Transverse colon (tissue), 4 donors: ENCODE data around the gene KIF16B. TPM values are rescaled to one million over a fixed set of nuclear protein-coding genes. Genes with fewer than 3 reads are reported as not detected.

ENCODE experiments used
- DNase-seq: peaks from one replicate; pipeline ENCODE4 v3.0.0-alpha.2; 2019
- H3K27ac ChIP-seq, 4 donors: fragments of 200-600 bp; sonication (generic); 2 replicates each; pipeline ENCODE4 v1.5.1; 2016 to 2018; ENCODE audit warnings: inconsistent platforms in 4 of 4
- H3K27me3 ChIP-seq: fragments of 200-600 bp; sonication (generic); 2 replicates; pipeline ENCODE4 v1.5.1; 2017; ENCODE audit warnings: inconsistent platforms
- H3K36me3 ChIP-seq, 4 donors: fragments of 200-600 bp; sonication (generic); 2 replicates each; pipeline ENCODE4 v1.5.1; 2017 to 2019; ENCODE audit warnings: inconsistent platforms in 4 of 4
- H3K4me1 ChIP-seq, 4 donors: fragments of 200-600 bp; sonication (generic); 2 replicates each; pipeline ENCODE4 v1.5.1; 2017 to 2020; ENCODE audit warnings: inconsistent platforms in 4 of 4
- H3K4me3 ChIP-seq, 4 donors: fragments of 200-600 bp; sonication (generic); 1 replicate in 1 of 4; 2 replicates in 3 of 4; pipeline versions ENCODE4 v1.5.1 to v1.6.1; 2017 to 2019; ENCODE audit warnings: inconsistent platforms in 4 of 4
- H3K9me3 ChIP-seq, 2 donors: fragments of 200-600 bp; sonication (generic); 2 replicates each; pipeline ENCODE4 v1.5.1; 2017 to 2019; ENCODE audit warnings: inconsistent platforms in 2 of 2
- CTCF ChIP-seq, 5 experiments: fragments of 200-600 bp in 3 of 5; fragments of 450-650 bp in 2 of 5; sonication (generic) in 3 of 5; IDR thresholded peaks; 1 replicate in 2 of 5; 2 replicates in 3 of 5; pipeline ENCODE4 v1.5.1; 2016 to 2017; ENCODE audit warnings: antibody characterized with exemption in 5 of 5, inconsistent platforms in 3 of 5, mild to moderate bottlenecking in 2 of 5, moderate library complexity in 1 of 5
- EP300 ChIP-seq: sonication (generic); formaldehyde crosslinking; IDR thresholded peaks from one replicate; pipeline ENCODE4 v1.6.1; 2017; ENCODE audit warnings: antibody characterized with exemption, low read depth
- POLR2A ChIP-seq: fragments of 450-650 bp; IDR thresholded peaks from one replicate; pipeline ENCODE4 v1.6.1; 2016; ENCODE audit warnings: antibody characterized with exemption, mild to moderate bottlenecking, moderate library complexity
- POLR2AphosphoS5 ChIP-seq, 3 donors: sonication (generic); formaldehyde crosslinking; IDR thresholded peaks; one replicate each; pipeline ENCODE4 v1.6.1; 2016; ENCODE audit warnings: antibody characterized with exemption in 3 of 3
- WGBS, 2 donors: methylation state at CpG; one replicate each; pipeline ENCODE4 v1.1.5; 2018; ENCODE audit warnings: low coverage in 1 of 2; 5-methylcytosine and 5-hydroxymethylcytosine counted together
- in situ Hi-C, 4 donors: fragments of 200-750 bp; cut with MboI; loops; one replicate each; pipeline versions ENCODE4 v1.15.0 to v1.15.1; 2017; ENCODE audit warnings: low sequenced_read_pairs in 3 of 4, low pct_ligation_motif_present in 1 of 4, low pct_unique_long_range_greater_than_20kb in 1 of 4
- intact Hi-C: fragments of 100-400 bp; cut with DNase I; formaldehyde crosslinking; loops from one replicate; pipeline ENCODE4 v1.15.1; 2023; ENCODE audit warnings: low total_unique reads
- total RNA-seq, 4 donors: library from RNA; depleted of rRNA; stranded (reverse); fragments of >200 nt; gene quantifications; one replicate each; pipeline ENCODE4 v1.1.0, GENCODE V29; 2016

Gene KIF16B
- total RNA-seq, 4 donors from 2014 or later: 82.7 to 154 (median 90.1) TPM

DNA sequence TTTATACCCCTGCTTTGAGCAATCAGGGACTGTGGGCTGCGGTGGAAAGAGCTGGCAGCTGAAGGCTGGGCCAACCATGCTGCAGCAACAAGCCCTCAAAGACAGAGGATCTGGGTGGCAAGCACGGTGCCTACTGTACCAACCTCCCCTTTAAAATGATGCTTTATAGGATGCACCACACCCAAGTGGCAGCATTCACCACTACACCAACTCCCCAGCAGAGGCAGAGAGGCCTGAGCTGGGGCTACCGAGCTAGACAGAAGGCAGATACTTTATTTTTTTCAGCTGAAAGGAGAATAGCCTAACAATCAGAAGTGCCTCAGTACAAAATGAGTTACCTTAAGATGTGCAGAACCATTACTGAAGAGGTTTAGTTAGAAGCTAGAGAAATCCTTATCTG lies 31.4 kb downstream of the KIF16B start:
- 82% methylated on average over 3 of the region's 3 CpGs; no CpG with 5 or more reads in 1 of the 2 donors for WGBS, 2 donors
- Histone ChIP-seq H3K9me3 (no peaks in the 10 kb centered on the region), H3K36me3 (no peaks in the 10 kb centered on the region), H3K27ac (no peak overlapping the region), H3K27me3 (no peaks in the 10 kb centered on the region), H3K4me1 (peaks cover 0 to 18% (median 10%) of the 10 kb centered on the region in 4 donors), H3K4me3 (no peak overlapping the region)
- TF ChIP-seq CTCF (IDR thresholded peaks at IDR 0.05): no peak
- TF ChIP-seq EP300: no peak
- TF ChIP-seq POLR2A: no peak
- no peak for TF ChIP-seq POLR2AphosphoS5 (IDR thresholded peaks at IDR 0.05)
- no peak for DNase-seq
- intact Hi-C loops: loop anchor here (1.0 kb wide), 1 partner anchor 27 kb away; no protein-coding TSS in a partner anchor
- in situ Hi-C loops: loop anchor here in 1 of 4 donors (25.0 kb wide), 1 partner anchor 170 kb away; no protein-coding TSS in a partner anchor

- TF ChIP-seq POLR2AphosphoS5 (IDR thresholded peaks at IDR 0.05) (no peak), CTCF (IDR thresholded peaks at IDR 0.05) (no peak), POLR2A (no peak), EP300 (no peak)
- 89% methylated on average over 6 of the region's 6 CpGs; no CpG with 5 or more reads in 1 of the 2 donors for whole genome bisulfite sequencing, 2 donors
- Histone ChIP-seq H3K27ac (no peak overlapping the region), H3K36me3 (no peaks in the 10 kb centered on the region), H3K4me1 (peaks cover 0 to 21% (median 13%) of the 10 kb centered on the region in 4 donors), H3K9me3 (no peaks in the 10 kb centered on the region), H3K27me3 (no peaks in the 10 kb centered on the region), H3K4me3 (no peak overlapping the region)
- in situ Hi-C loops (loop anchor here in 1 of 4 donors (25.0 kb wide), 1 partner anchor 171 kb away; no protein-coding TSS in a partner anchor), intact Hi-C loops (no loop called here)
- no peak for DNase-seq
Measured at GRCh38 chr20:16541226-16541625, 32.0 kb downstream of the KIF16B start.

DNA sequence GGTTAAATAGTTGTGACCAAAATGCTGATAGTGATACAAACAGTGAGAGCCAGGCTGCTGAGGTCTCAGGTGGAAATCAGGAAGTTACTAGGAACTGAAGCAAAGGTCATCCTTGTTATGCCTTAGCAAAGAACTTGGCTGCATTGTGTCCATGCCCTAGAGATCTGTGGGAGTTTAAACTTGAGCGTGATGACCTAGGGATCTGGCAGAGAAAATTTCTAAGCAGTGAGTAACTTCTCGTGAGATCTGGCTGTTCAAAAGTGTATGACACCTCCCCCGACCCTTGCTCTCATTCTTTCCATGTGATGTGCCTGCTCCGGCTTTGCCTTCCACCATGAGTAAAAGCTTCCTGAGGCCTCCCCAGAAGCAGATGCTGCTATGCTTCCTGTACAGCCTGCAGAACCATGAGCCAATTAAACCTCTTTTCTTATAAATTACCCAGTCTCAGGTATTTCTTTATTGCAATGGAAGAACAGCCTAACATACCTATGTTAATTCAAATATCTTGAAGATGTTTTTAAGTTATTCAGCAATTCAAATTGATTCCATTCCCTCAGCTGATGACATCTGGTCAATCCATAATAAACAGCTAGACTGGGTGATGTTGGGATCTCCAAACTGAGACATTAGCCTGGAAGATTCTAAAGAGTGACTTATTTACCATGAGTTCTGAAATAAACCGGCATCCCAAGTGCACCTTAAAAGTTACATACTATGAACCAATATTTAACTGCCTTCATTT lies 33.8 kb downstream of the KIF16B start:
- Histone ChIP-seq H3K27me3 (no peaks in the 10 kb centered on the region), H3K4me1 (peaks cover 0 to 21% (median 13%) of the 10 kb centered on the region in 4 donors), H3K27ac (peak overlapping the region in 2 of 4 donors; percentile 18 to 38), H3K9me3 (no peaks in the 10 kb centered on the region), H3K36me3 (no peaks in the 10 kb centered on the region), H3K4me3 (no peak overlapping the region)
- DNase-seq: peak; percentile 21
- 80% methylated on average over 5 of the region's 5 CpGs; no CpG with 5 or more reads in 1 of the 2 donors for WGBS, 2 donors
- in situ Hi-C loops (loop anchor here in 1 of 4 donors (25.0 kb wide), 1 partner anchor 173 kb away; no protein-coding TSS in a partner anchor), intact Hi-C loops (no loop called here)
- peak in 1 of 3 donors; percentile 58 for TF ChIP-seq POLR2AphosphoS5 (IDR thresholded peaks at IDR 0.05)
- no peak for TF ChIP-seq CTCF (IDR thresholded peaks at IDR 0.05)

GRCh38 chr20:16538779-16539178 lies 34.5 kb downstream of the KIF16B start:
- no peaks in the 10 kb centered on the region for H3K36me3 ChIP-seq
- no peak overlapping the region for H3K4me3 ChIP-seq
- H3K27ac ChIP-seq: peak overlapping the region in 2 of 4 donors; percentile 18 to 38
- H3K4me1 ChIP-seq: peaks cover 0 to 21% (median 13%) of the 10 kb centered on the region in 4 donors
- WGBS, 2 donors: 95 to 100% methylated on average over 1 to 4 of the region's 4 CpGs
- TF ChIP-seq EP300 (no peak), CTCF (IDR thresholded peaks at IDR 0.05) (no peak), POLR2A (no peak), POLR2AphosphoS5 (IDR thresholded peaks at IDR 0.05) (no peak)
- no peaks in the 10 kb centered on the region for H3K27me3 ChIP-seq
- no peak for DNase-seq
- H3K9me3 ChIP-seq: no peaks in the 10 kb centered on the region
- in situ Hi-C loops (loop anchor here in 1 of 4 donors (25.0 kb wide), 1 partner anchor 174 kb away; no protein-coding TSS in a partner anchor), intact Hi-C loops (no loop called here)
